GM12878 (cell line): ENCODE results near the gene HAPSTR1. TPM values are rescaled to one million over a fixed set of nuclear protein-coding genes. Genes with fewer than 3 reads are reported as not detected.
A peak's percentile ranks its signal among the peaks of the same experiment; 100 is the strongest.

Experiments used
- ATAC-seq: fragments of 200-7000 bp; cut with Tn5 transposase; 3 replicates; pipeline ENCODE4 v1.9.1; 2020; ENCODE audit warnings: mild to moderate bottlenecking, moderate library complexity
- BruUV-seq: library from RNA; stranded (reverse); fragments of 400-500 nt; replicated peaks from 2 replicates; lab custom pipeline; 2021; lab: Mats Ljungman, UMichigan
- CTCF ChIA-PET: fragments of 300-600 bp; sonication (Branson Sonifier 250); formaldehyde crosslinking; extraction: SDS; loops from one replicate; lab custom pipeline; 2021; ENCODE audit warnings: inconsistent platforms; lab: Yijun Ruan, JAX
- POLR2A ChIA-PET: fragments of 350-600 bp; formaldehyde crosslinking; extraction: SDS; loops from one replicate; lab custom pipeline; 2021; ENCODE audit warnings: inconsistent platforms; lab: Charles Lee
- RAD21 ChIA-PET: fragments of 300-600 bp; sonication (Branson Sonifier 250); formaldehyde crosslinking; loops from one replicate; lab custom pipeline; 2023; ENCODE audit warnings: antibody characterized with exemption; ENCODE audit not compliant: unreplicated experiment; lab: Charles Lee
- SMC1A ChIA-PET: fragments of 300-600 bp; sonication (Branson Sonifier 250); formaldehyde crosslinking; loops from one replicate; lab custom pipeline; 2023; ENCODE audit not compliant: unreplicated experiment, uncharacterized antibody; lab: Charles Lee
- DNase-seq: peaks from one replicate; pipeline ENCODE4 v3.0.0-alpha.2; 2011; ENCODE audit warnings: low read depth, low spot score
- FAIRE-seq: peaks from 3 replicates; lab custom pipeline; 2011; peaks lifted over from hg19 to GRCh38; lab: Jason Lieb, UNC
- H2AFZ ChIP-seq: 2 replicates; pipeline ENCODE4 v1.6.0; 2011; ENCODE audit warnings: low read depth, low read length, control low read depth; ENCODE audit not compliant: control insufficient read depth
- H3K27ac ChIP-seq: 2 replicates; pipeline ENCODE4 v1.5.1; 2011; ENCODE audit warnings: control low read depth; ENCODE audit not compliant: control insufficient read depth, insufficient read depth
- H3K27me3 ChIP-seq, 2 experiments: replicated peaks in 1 of 2; 2 replicates each; pipeline versions ENCODE4 v1.6.0 to v1.6.1; 2011; ENCODE audit warnings: low read length in 1 of 2; ENCODE audit not compliant: control insufficient read depth in 2 of 2, insufficient read depth in 2 of 2
- H3K36me3 ChIP-seq, 2 experiments: 2 replicates each; pipeline ENCODE4 v1.5.1; 2011; ENCODE audit warnings: low read length in 1 of 2; ENCODE audit not compliant: control insufficient read depth in 2 of 2, insufficient read depth in 2 of 2
- H3K4me1 ChIP-seq: 2 replicates; pipeline ENCODE4 v1.6.1; 2011; ENCODE audit warnings: mild to moderate bottlenecking, low read length, moderate library complexity, mixed read lengths; ENCODE audit not compliant: control insufficient read depth, insufficient read depth
- H3K4me2 ChIP-seq: 2 replicates; pipeline ENCODE4 v1.6.0; 2011; ENCODE audit warnings: control low read depth; ENCODE audit not compliant: control insufficient read depth, insufficient read depth
- H3K4me3 ChIP-seq: fragments of 200-600 bp; sonication (generic); 2 replicates; pipeline ENCODE4 v1.5.1; 2016
- H3K79me2 ChIP-seq: 2 replicates; pipeline ENCODE4 v1.6.0; 2011; ENCODE audit warnings: low read length; ENCODE audit not compliant: control insufficient read depth, insufficient read depth
- H3K9ac ChIP-seq: 2 replicates; pipeline ENCODE4 v1.8.0; 2011; ENCODE audit warnings: low read length, control low read depth, mixed read lengths; ENCODE audit not compliant: control insufficient read depth, insufficient read depth
- H3K9me3 ChIP-seq: replicated peaks from 3 replicates; pipeline ENCODE4 v1.5.1; 2011; ENCODE audit warnings: mild to moderate bottlenecking, low read length; ENCODE audit not compliant: control insufficient read depth, insufficient read depth
- H4K20me1 ChIP-seq: 2 replicates; pipeline ENCODE4 v1.6.0; 2011; ENCODE audit not compliant: control insufficient read depth, insufficient read depth
- BCL11A ChIP-seq: IDR thresholded peaks from 2 replicates; pipeline ENCODE4 v1.6.1; 2011; ENCODE audit warnings: low read depth, low read length
- BRCA1 ChIP-seq: IDR thresholded peaks from 2 replicates; pipeline ENCODE4 v1.6.1; 2011; ENCODE audit warnings: low read depth, low read length, improper control_type of control experiment
- CREM ChIP-seq: IDR thresholded peaks from 2 replicates; pipeline ENCODE4 v1.6.1; 2014; ENCODE audit warnings: antibody characterized with exemption, low read depth
- EED ChIP-seq: sonication (generic); IDR thresholded peaks from 2 replicates; pipeline ENCODE4 v1.6.1; 2016; ENCODE audit warnings: antibody characterized with exemption, low read depth
- EP300 ChIP-seq, 2 experiments: fragments of 150-350 bp in 1 of 2; IDR thresholded peaks; 2 replicates each; pipeline ENCODE4 v1.6.1; 2011 to 2012; ENCODE audit warnings: low read depth in 2 of 2, low read length in 2 of 2, borderline replicate concordance in 1 of 2, improper control_type of control experiment in 1 of 2, inconsistent platforms in 1 of 2; ENCODE audit not compliant: control insufficient read depth in 1 of 2
- ESRRA ChIP-seq: IDR thresholded peaks from 2 replicates; pipeline ENCODE4 v1.6.1; 2012; ENCODE audit warnings: mild to moderate bottlenecking, low read length, improper control_type of control experiment
- PML ChIP-seq: IDR thresholded peaks from 2 replicates; pipeline ENCODE4 v1.6.1; 2012; ENCODE audit warnings: low read length, inconsistent platforms
- RAD21 ChIP-seq: IDR thresholded peaks from 2 replicates; pipeline ENCODE4 v1.6.1; 2011; ENCODE audit warnings: mild to moderate bottlenecking, low read depth, low read length, moderate library complexity; ENCODE audit not compliant: insufficient read depth
- RBBP5 ChIP-seq: fragments of 200-600 bp; sonication (generic); conservative IDR thresholded peaks from 2 replicates; pipeline ENCODE4 v1.6.1; 2016
- SP1 ChIP-seq: IDR thresholded peaks from one replicate; pipeline ENCODE4 v1.6.1; 2011; ENCODE audit warnings: low read depth, low read length
- SRF ChIP-seq, 2 experiments: IDR thresholded peaks; 2 replicates each; pipeline ENCODE4 v1.6.1; 2011; ENCODE audit warnings: low read depth in 2 of 2, low read length in 2 of 2, mild to moderate bottlenecking in 1 of 2, moderate library complexity in 1 of 2
- WRNIP1 ChIP-seq: IDR thresholded peaks from 2 replicates; pipeline ENCODE4 v1.6.1; 2011; ENCODE audit warnings: low read depth, low read length, improper control_type of control experiment, borderline replicate concordance
- ZNF217 ChIP-seq: fragments of 450-650 bp; IDR thresholded peaks from 2 replicates; pipeline ENCODE4 v1.6.1; 2017; ENCODE audit warnings: antibody characterized with exemption, mild to moderate bottlenecking
- WGBS: methylation state at CpG from one replicate; pipeline ENCODE4 v1.1.6; 2016; ENCODE audit warnings: low lambda C conversion rate; ENCODE audit not compliant: insufficient replicate concordance, insufficient coverage; ENCODE audit errors: missing lambda C conversion rate; 5-methylcytosine and 5-hydroxymethylcytosine counted together
- in situ Hi-C: fragments of 300-500 bp; cut with MboI; formaldehyde crosslinking; loops from 9 replicates; pipeline ENCODE4 v1.14.3; 2018; ENCODE audit warnings: mixed read lengths
- intact Hi-C: fragments of 100-400 bp; cut with micrococcal nuclease; formaldehyde crosslinking; loops from one replicate; pipeline ENCODE4 v1.14.2; 2022; ENCODE audit not compliant: unreplicated experiment
- polyA plus RNA-seq, 11 experiments: library from polyadenylated mRNA; depleted of rRNA in 4 of 11; unstranded in 6 of 11; stranded (reverse) in 5 of 11; fragments of >200 nt; fragmentation: Nextera tagmentation in 4 of 11; fragmentation: Illumina TruSeq in 1 of 11; extraction: Ambion mirVana in 4 of 11; extraction: Trizol in 1 of 11; gene quantifications; 1 replicate in 1 of 11; 2 replicates in 10 of 11; pipeline versions ENCODE4 v1.2.1 to v1.2.3, GENCODE V29; 2011 to 2016; ENCODE audit warnings: inconsistent platforms in 2 of 11, missing spikeins in 2 of 11, low read depth in 1 of 11
- total RNA-seq, 4 experiments: library from RNA; depleted of rRNA in 3 of 4; stranded (reverse); fragments of >200 nt in 3 of 4; fragmentation: Illumina TruSeq in 1 of 4; extraction: Trizol in 1 of 4; gene quantifications; 2 replicates each; pipeline versions ENCODE4 v1.2.1 to v1.2.3, GENCODE V29; 2013 to 2021
- TF ChIP-seq, protein P1 (sequence below): fragments of 450-650 bp; IDR thresholded peaks from 2 replicates; pipeline ENCODE4 v1.6.1; 2018; ENCODE audit warnings: mild to moderate bottlenecking, low read depth, moderate library complexity; ENCODE audit not compliant: partially characterized antibody
- TF ChIP-seq, protein P2 (sequence below): fragments of 450-650 bp; formaldehyde crosslinking; IDR thresholded peaks from 2 replicates; pipeline ENCODE4 v1.4.0; 2020; ENCODE audit warnings: mild to moderate bottlenecking, moderate library complexity
- TF ChIP-seq, protein P3 (sequence below): IDR thresholded peaks from 2 replicates; pipeline ENCODE4 v1.6.1; 2012; ENCODE audit warnings: low read length, inconsistent platforms
- TF ChIP-seq, protein P4 (sequence below): IDR thresholded peaks from 2 replicates; pipeline ENCODE4 v1.6.1; 2011; ENCODE audit warnings: low read depth, low read length, improper control_type of control experiment, borderline replicate concordance

The HAPSTR1 gene
- total and polyA plus RNA-seq, 10 of the 15 experiments (the other 5 are each of a cell fraction or from before 2014, with no cell fraction given) = 8.7 to 52.5 (median 23.1) TPM

DNA sequence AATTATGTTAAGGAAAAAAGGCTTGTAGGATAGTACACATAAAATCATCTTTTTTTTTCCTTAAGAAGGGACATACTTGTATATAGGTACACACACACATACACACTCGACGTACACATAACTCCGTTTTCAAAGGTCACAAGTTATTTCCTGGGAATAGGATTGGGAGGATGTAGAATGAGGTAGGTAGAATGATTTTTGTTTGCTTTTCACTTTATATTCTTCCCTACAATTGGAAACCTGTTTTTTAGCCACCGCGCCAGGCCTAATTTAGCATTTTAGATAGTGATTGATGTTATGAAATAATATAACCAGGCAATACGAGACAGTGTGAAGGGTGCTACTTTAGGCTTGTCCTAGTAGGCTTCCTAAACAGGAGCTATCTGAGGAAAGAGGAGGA lies 1.8 kb upstream of the HAPSTR1 start:
- ChIA-PET CTCF (interaction anchor here (0.6 to 1.3 kb wide), 3 partner anchors 8 to 130 kb away, joined by 3 to 4 read pairs (median 3); no protein-coding TSS in a partner anchor), SMC1A (no interaction called here), RAD21 (interaction anchor here (1.8 kb wide), 1 partner anchor 13 kb away, joined by 7 read pairs; no protein-coding TSS in a partner anchor), POLR2A (no interaction called here)
- H3K9ac ChIP-seq = peak overlapping the region; percentile 82
- peak overlapping the region; percentile 84 for H2AFZ ChIP-seq
- no peaks in the 10 kb centered on the region for H3K36me3 ChIP-seq
- peaks cover 40% of the 10 kb centered on the region for H3K79me2 ChIP-seq
- H3K4me3 ChIP-seq = peak overlapping the region; percentile 73; the same call in 1 of the 2 replicates
- H3K27me3 ChIP-seq = no peaks in the 10 kb centered on the region
- 98% methylated on average over 6 of the region's 6 CpGs for WGBS
- DNase-seq = no peak
- 0 out of 2 replicates have a peak overlapping the region, but pooled peaks have one; percentile 84 for H3K27ac ChIP-seq
- BruUV-seq = no TSS peak
- in situ Hi-C loops (no loop called here), intact Hi-C loops (loop anchor here (2.0 to 5.0 kb wide), 3 partner anchors 45 to 292 kb away; partner anchors contain the start of genes PMM2, TMEM186 and USP7)
- peaks cover 9% of the 10 kb centered on the region for H4K20me1 ChIP-seq
- peak overlapping the region; percentile 91 for H3K4me2 ChIP-seq
- H3K4me1 ChIP-seq = peaks cover 6% of the 10 kb centered on the region
- no peaks in the 10 kb centered on the region for H3K9me3 ChIP-seq
- no peak for FAIRE-seq
- ATAC-seq = no peak
- no peak for TF ChIP-seq EP300 (IDR thresholded peaks at IDR 0.05; ENCODE audit: borderline replicate concordance in 1 of 2, control insufficient read depth in 1 of 2, low read depth in 2 of 2, low read length in 2 of 2)
- TF ChIP-seq, protein P1, sequence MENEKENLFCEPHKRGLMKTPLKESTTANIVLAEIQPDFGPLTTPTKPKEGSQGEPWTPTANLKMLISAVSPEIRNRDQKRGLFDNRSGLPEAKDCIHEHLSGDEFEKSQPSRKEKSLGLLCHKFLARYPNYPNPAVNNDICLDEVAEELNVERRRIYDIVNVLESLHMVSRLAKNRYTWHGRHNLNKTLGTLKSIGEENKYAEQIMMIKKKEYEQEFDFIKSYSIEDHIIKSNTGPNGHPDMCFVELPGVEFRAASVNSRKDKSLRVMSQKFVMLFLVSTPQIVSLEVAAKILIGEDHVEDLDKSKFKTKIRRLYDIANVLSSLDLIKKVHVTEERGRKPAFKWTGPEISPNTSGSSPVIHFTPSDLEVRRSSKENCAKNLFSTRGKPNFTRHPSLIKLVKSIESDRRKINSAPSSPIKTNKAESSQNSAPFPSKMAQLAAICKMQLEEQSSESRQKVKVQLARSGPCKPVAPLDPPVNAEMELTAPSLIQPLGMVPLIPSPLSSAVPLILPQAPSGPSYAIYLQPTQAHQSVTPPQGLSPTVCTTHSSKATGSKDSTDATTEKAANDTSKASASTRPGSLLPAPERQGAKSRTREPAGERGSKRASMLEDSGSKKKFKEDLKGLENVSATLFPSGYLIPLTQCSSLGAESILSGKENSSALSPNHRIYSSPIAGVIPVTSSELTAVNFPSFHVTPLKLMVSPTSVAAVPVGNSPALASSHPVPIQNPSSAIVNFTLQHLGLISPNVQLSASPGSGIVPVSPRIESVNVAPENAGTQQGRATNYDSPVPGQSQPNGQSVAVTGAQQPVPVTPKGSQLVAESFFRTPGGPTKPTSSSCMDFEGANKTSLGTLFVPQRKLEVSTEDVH = no peak
- TF ChIP-seq SRF (IDR thresholded peaks at IDR 0.05; ENCODE audit: low read depth in 2 of 2, low read length in 2 of 2) = no peak
- TF ChIP-seq, protein P2, sequence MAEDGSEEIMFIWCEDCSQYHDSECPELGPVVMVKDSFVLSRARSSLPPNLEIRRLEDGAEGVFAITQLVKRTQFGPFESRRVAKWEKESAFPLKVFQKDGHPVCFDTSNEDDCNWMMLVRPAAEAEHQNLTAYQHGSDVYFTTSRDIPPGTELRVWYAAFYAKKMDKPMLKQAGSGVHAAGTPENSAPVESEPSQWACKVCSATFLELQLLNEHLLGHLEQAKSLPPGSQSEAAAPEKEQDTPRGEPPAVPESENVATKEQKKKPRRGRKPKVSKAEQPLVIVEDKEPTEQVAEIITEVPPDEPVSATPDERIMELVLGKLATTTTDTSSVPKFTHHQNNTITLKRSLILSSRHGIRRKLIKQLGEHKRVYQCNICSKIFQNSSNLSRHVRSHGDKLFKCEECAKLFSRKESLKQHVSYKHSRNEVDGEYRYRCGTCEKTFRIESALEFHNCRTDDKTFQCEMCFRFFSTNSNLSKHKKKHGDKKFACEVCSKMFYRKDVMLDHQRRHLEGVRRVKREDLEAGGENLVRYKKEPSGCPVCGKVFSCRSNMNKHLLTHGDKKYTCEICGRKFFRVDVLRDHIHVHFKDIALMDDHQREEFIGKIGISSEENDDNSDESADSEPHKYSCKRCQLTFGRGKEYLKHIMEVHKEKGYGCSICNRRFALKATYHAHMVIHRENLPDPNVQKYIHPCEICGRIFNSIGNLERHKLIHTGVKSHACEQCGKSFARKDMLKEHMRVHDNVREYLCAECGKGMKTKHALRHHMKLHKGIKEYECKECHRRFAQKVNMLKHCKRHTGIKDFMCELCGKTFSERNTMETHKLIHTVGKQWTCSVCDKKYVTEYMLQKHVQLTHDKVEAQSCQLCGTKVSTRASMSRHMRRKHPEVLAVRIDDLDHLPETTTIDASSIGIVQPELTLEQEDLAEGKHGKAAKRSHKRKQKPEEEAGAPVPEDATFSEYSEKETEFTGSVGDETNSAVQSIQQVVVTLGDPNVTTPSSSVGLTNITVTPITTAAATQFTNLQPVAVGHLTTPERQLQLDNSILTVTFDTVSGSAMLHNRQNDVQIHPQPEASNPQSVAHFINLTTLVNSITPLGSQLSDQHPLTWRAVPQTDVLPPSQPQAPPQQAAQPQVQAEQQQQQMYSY = no peak
- TF ChIP-seq ESRRA = no peak
- no peak for TF ChIP-seq RAD21
- TF ChIP-seq BCL11A = no peak
- no peak for TF ChIP-seq EED
- TF ChIP-seq SP1 = no peak
- TF ChIP-seq, protein P3, sequence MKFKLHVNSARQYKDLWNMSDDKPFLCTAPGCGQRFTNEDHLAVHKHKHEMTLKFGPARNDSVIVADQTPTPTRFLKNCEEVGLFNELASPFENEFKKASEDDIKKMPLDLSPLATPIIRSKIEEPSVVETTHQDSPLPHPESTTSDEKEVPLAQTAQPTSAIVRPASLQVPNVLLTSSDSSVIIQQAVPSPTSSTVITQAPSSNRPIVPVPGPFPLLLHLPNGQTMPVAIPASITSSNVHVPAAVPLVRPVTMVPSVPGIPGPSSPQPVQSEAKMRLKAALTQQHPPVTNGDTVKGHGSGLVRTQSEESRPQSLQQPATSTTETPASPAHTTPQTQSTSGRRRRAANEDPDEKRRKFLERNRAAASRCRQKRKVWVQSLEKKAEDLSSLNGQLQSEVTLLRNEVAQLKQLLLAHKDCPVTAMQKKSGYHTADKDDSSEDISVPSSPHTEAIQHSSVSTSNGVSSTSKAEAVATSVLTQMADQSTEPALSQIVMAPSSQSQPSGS = no peak
- TF ChIP-seq, protein P4, sequence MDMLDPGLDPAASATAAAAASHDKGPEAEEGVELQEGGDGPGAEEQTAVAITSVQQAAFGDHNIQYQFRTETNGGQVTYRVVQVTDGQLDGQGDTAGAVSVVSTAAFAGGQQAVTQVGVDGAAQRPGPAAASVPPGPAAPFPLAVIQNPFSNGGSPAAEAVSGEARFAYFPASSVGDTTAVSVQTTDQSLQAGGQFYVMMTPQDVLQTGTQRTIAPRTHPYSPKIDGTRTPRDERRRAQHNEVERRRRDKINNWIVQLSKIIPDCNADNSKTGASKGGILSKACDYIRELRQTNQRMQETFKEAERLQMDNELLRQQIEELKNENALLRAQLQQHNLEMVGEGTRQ = no peak
- no peak for TF ChIP-seq RBBP5
- TF ChIP-seq WRNIP1 = no peak
- no peak for TF ChIP-seq PML
- no peak for TF ChIP-seq BRCA1
- no peak for TF ChIP-seq CREM
- TF ChIP-seq ZNF217 = no peak
